Activated CD8-positive, alpha-beta memory T cell treated with anti-CD3 and anti-CD28 coated beads for 48 hours (primary cell): ENCODE measurements around the gene WNT7A.

ENCODE experiments used
- DNase-seq, 3 experiments: peaks; one replicate each; pipeline ENCODE4 v3.0.0-alpha.2; 2020; ENCODE audit warnings: low read depth in 2 of 3, low spot score in 2 of 3

Gene WNT7A

DNA sequence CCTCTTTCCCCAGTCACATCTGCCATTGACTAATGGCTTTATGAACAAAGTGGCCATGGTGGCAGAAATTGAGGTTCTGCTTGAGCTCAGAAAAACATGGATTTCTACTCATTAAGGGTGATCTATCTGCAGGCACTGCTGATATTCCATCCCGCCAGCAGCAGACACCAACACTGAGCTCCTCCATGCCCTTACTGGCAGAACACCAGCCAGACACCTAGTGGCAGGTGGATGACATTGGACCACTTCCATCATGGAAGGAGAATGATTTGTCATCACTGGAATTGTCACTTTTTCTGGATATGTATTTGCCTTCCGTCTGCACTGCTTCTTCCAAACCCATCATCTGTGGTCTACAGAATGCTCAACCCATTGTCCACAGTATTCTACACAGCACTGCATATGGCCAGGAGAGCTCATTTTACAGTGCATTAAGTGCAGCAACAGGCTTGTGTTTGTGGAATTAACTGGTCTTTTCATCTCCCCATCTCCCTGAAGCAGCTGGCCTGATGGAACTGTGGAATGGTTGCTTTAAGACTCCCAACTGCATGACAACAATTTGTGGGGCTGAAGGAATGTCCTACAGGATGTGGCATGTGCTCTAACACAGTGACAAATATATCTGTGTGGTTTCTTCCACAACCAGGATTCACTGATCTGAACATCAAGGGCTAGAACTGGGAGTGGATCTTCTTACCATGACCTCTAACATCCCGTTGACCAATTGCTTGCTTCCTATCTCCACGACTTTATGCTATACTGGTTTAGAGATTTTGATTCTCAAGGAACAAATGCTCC lies 103.4 kb downstream of the WNT7A start:
- no peak for DNase-seq

DNA sequence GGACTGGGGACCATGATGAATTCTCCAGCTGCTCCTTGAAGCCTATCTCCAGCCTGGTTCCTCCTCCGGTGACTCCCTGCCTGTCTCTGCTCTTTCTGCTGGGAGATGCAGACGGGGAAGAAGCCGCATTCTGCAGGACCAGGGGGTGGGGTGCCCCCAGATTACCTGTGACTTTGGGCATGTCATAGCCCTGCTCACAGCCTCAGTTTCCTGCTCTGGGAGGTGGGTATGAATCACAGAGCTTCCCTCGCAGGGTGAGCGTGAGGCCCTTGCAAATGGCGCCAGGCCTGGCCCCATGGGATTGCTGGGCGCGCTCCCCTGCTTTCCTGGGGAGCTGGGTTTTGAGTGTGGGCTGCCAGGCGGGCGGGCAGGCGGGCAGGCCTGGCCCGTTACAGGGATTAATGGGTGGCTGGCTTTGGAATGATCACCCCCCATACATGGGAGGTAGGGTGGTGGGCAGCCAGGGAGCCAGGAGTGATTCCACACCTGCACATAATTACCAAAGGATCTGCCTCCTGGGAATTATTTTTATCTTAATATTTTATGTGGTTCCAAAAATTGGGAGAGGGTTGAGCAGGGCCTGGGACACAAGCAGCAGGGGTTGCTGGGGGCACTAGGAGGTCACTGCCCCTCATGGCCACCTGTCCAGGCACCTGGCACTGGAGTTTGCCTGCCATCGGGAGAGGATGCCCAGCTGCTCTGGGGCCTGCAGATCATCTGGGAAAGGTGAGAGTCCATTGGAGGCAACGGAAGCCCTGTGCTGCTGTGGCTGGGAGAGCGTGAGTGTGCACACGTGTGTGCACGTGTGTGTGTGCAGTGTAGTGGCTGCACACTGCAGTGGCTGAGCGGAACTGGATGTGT lies 106.8 kb downstream of the WNT7A start:
- no peak for DNase-seq

DNA sequence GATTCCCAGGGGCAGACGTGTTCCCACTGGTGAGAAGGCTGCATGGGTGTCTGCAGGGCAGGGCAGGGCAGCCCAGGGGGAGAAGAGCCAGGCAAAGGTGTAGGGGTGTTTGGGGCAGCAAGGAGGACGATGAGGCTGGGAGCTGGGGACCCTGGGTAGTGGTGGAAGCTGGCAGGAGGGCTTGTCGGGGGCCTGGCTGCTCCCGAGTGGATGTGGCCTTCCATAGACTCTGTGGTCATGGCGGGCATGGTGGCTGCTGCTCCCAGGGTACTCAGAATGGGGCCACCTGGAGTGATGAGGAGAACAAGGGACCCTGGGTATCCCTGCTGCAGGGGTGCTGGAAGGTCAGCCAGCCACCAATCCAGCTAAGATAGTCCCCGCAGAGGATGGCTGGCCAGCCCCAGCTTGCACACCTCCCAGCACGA lies 107.5 kb downstream of the WNT7A start:
- DNase-seq = no peak

DNA sequence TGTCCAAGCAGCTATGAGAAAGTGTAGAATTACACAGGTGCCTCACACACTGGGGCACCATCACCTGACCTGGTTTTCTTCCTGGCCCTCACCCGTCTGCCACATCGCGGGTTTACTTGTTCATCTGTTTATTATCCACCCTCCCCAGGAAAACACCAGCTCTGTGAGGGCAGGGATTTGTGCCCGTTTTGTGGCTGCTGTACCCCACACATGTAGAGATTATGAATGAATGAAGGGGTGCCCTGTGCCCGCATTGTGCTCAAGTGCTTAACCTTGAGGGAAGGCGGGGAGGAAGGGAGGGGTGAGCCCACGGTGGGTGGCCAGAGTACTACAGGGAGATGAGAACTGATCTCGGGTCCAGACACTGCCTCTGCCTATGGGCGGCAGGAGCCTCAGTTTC lies 108.4 kb downstream of the WNT7A start:
- DNase-seq = no peak

DNA sequence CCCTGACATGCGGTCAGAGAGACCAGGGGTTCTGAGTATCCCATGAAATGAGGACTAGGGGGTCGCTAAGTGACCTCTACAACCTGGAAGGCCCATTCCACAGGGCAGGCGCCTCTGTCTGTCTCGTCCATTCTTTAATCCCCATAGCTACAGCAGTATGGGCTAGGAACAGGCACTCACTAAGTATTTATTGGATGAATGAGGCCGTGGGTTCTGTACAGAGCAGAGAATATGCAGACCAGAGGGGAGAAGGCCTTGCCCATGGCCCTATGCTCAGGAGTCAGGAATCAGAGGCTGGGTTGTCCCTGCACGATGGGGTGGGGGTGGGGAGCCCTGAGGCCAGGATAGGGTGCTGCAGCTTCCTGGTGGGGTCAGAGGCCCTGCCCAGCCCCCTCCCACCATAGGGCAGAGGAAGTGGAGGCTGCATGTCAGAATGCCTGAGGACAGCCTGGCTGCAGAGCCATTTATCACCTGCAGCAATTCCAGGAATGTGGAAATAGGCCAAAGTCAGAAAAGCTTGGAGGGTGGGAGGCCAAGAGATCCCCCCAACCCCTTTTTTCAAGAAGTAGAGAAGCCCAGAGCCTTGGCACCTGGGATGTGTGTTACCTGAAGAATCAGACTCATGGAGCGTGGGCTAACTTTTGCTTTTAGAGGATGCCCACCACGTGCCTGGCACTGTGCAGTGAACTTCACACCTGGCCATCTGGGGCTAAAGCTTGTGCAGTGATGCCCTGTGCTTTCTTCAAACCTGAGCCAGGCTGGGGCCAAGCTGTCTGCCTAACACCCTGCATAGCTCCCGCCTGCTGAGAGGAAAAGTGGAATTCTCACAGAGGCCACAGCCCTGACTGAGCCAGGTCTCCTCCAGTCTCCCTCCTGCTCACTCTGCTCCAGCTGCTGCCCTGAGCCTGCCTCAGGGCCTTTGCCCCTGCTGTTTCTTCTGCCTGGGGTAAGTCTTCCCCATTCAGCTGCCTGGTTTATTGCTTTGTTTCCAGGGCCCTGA lies 109.4 kb downstream of the WNT7A start:
- DNase-seq = no peak

DNA sequence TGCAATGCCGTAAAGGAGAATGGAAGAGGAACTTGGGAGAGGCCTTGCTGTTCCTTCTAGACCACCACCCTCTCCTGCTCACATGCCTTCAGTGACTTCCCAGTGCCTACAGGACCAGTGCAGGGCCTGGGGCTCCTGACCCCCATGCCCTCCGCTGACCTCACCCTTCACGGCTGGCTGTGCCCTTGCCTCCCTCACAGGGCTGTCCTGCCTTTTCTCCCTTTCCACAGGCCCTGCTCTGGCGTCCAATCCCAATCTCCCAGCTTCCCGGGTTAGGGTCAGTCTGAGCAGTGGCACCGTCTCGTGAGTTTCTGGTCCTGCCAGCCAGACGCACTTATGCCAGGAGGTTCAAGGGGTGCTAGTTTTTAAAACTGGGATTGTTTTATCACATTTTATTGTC lies 110.4 kb downstream of the WNT7A start:
- DNase-seq = no peak

DNA sequence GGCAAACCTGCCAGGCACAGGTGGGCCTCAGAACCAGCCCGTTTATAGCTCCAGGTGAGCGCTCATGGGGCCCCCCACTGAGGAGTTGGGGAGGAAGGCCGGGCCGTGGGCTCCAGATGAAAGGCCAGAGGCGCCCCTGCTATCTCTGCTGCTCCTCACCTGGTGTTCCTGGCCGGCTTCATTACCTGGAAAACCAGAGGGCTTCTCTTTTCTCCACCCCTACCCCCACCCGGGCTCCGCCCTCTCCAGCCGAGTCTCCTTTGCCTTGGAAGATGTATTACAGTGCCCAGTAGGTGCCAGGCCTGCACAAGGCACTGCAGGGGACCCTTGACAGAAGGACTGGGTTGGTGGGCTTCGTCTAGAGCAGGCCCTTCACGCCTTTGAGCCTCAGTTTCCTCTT lies 111.4 kb downstream of the WNT7A start:
- no peak for DNase-seq

DNA sequence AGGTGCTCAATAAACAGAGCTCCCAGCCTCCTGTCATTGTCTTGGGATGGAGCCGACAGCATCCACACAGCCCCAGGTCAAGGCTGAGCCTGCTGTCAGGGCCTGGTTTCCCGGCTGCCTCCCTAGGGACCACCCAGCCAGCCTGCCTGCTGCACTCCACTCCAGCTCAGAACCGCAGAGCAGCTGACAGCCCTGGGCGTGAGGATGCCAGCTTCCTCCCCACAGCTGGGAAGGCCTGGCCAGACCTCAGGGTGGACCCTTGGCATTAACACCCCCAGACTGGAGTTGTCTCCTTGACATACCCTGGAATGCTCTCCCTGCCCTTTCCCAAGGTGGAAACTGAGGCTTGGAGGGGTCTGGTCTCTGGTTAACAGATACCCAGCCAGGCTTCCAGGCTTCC lies 112.0 kb downstream of the WNT7A start:
- no peak for DNase-seq

DNA sequence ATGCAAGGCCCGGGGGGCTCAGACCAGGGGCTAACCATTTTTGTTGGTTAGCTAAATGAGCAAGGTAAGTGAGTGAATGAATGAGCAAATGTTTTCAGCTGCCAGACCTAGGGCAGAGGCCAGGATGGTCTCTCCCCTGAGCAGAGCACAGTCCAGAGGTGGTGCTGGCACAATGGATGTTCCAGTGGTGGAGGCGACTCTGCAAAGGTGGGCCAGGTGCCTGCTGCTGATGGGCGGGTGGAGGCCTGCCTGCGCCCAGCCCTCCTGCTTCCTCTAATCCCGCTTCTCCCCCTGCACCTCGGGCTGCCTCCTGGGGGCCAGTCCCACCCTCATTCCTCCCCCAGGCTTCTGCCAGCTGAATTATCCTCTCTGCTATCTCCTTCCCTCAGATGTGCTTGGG lies 112.8 kb downstream of the WNT7A start:
- no peak for DNase-seq
